ENCODE data around the gene MYO1F.

DNA sequence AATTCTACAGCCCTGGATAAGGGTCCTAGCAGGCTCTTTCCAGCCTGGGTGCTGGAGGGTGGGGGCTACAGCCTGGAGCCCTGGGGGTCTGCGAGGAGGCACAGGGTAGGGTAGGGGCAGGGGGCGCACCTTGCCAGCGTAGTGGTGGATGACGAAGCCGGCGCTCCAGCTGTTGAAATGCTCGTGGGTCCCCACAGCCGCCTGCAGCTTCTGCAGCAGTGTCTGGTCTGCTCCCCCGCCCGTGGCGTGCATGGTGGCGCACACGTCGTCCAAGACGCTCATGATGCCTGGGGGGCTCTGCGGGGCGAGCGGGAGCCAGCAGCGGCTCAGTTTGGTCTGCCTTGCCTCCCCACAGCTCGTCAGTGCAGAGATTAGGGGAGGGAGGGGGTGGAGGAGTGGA, 33.1 kb downstream of the MYO1F start:
- TF ChIP-seq POLR2A (IDR thresholded peaks at IDR 0.05): no peak
- TF ChIP-seq, protein P1, sequence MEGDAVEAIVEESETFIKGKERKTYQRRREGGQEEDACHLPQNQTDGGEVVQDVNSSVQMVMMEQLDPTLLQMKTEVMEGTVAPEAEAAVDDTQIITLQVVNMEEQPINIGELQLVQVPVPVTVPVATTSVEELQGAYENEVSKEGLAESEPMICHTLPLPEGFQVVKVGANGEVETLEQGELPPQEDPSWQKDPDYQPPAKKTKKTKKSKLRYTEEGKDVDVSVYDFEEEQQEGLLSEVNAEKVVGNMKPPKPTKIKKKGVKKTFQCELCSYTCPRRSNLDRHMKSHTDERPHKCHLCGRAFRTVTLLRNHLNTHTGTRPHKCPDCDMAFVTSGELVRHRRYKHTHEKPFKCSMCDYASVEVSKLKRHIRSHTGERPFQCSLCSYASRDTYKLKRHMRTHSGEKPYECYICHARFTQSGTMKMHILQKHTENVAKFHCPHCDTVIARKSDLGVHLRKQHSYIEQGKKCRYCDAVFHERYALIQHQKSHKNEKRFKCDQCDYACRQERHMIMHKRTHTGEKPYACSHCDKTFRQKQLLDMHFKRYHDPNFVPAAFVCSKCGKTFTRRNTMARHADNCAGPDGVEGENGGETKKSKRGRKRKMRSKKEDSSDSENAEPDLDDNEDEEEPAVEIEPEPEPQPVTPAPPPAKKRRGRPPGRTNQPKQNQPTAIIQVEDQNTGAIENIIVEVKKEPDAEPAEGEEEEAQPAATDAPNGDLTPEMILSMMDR (IDR thresholded peaks at IDR 0.05): no peak
